ENCODE data around the gene RRP15.

The RRP15 gene

GRCh38 chr1:218341325-218341724 is 56.2 kb downstream of the RRP15 start:
- no peak for DNase-seq (ENCODE audit: low read depth)

- DNase-seq (ENCODE audit: low read depth), result no peak
Observed at GRCh38 chr1:218342091-218342490, 57.0 kb downstream of the RRP15 start.

GRCh38 chr1:218344814-218345672 is 60.0 kb downstream of the RRP15 start, which contains the start of gene TGFB2:
Gene TGFB2, plus strand, starts transcription at chr1:218345336. Its CDS starts 1,366 bp downstream, at chr1:218346702.
- no peak for DNase-seq (ENCODE audit: low read depth)

DNA sequence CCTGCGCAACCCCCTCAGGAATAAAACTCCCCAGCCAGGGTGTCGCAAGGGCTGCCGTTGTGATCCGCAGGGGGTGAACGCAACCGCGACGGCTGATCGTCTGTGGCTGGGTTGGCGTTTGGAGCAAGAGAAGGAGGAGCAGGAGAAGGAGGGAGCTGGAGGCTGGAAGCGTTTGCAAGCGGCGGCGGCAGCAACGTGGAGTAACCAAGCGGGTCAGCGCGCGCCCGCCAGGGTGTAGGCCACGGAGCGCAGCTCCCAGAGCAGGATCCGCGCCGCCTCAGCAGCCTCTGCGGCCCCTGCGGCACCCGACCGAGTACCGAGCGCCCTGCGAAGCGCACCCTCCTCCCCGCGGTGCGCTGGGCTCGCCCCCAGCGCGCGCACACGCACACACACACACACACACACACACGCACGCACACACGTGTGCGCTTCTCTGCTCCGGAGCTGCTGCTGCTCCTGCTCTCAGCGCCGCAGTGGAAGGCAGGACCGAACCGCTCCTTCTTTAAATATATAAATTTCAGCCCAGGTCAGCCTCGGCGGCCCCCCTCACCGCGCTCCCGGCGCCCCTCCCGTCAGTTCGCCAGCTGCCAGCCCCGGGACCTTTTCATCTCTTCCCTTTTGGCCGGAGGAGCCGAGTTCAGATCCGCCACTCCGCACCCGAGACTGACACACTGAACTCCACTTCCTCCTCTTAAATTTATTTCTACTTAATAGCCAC is 60.7 kb downstream of the RRP15 start:
- no peak for DNase-seq (ENCODE audit: low read depth)

GRCh38 chr1:218346391-218347204 is 61.5 kb downstream of the RRP15 start:
- no peak for DNase-seq (ENCODE audit: low read depth)

DNA sequence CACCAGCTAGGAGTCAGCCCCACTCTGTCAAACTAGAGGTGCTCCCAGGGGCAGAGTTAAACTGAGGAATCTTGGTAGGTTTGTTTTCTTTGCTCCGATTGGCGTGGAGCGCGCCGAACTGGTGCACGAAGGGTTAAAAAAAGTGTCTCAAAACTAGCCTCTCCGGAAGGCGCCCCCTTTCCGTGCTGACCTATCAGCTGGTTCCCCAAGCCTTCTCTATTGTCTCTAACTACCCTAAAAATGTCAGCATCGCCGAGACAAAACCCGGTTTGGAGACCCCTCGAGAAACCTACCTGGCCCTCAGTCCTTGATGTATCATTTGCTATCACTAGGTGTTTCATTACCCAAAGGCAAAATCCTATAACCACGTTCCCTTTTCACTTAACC is 62.2 kb downstream of the RRP15 start:
- DNase-seq (ENCODE audit: low read depth), result no peak

- DNase-seq (ENCODE audit: low read depth), result no peak
Observed at GRCh38 chr1:218347723-218348627, 62.9 kb downstream of the RRP15 start.

- DNase-seq (ENCODE audit: low read depth), result no peak
Observed at GRCh38 chr1:218348628-218349071, 63.6 kb downstream of the RRP15 start.

DNA sequence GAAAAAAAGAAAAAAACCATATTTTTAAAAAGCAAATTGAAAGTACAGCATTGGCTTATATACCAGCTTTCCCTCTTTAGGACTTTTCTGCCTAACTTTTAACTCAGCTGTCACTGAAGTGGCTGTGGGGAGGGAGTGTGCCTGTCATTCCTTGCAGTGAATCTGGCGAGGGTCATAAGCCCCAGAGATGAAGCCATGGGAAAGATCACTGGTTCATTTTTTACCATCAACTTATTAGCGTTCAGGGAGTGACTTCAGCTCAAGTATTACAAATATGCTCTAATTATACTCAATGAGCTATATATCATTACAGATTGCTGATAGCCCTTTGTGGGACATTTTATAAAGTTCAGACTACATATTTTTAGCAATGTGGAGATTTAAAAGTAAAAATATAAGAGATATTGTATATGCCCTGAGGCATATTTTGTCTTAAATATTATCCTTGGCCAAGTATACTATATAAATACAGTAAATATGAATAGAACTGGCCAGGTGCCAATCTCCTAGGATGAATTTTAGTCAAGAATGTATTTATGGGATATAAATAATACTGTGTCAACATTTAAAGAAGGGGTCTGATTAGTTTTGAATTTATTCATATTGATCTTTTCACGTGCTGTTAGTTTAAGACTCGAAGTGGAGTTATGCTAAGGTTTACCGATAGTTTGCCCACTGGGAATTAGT is 64.4 kb downstream of the RRP15 start:
- DNase-seq (ENCODE audit: low read depth), result no peak

DNA sequence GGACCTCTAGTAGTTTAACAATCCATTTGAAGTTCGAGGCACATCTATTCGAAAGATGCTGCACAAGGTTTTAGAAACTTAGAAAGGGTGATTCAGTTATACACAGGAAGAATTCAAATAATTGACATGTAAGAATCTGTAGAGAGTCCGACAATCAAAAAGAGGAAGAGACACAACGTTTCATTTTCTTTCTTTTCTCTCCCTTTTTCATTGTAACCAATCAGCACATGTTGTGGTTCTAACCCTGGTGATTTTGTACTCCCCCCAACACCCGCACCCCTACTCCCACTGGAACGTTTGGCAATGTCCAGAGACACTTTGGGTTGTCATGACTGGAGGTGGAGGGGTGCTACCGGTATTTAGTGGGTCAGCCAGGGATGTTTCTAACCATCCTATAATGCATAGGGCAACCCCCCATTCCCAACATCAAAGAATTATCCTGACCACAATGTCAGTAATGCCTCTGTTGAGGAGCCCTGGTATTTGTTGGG is 65.0 kb downstream of the RRP15 start:
- DNase-seq (ENCODE audit: low read depth), result no peak

- DNase-seq (ENCODE audit: low read depth), result no peak
Observed at GRCh38 chr1:218350801-218351266, 65.7 kb downstream of the RRP15 start.

GRCh38 chr1:218351391-218352074 is 66.4 kb downstream of the RRP15 start:
- no peak for DNase-seq (ENCODE audit: low read depth)

DNA sequence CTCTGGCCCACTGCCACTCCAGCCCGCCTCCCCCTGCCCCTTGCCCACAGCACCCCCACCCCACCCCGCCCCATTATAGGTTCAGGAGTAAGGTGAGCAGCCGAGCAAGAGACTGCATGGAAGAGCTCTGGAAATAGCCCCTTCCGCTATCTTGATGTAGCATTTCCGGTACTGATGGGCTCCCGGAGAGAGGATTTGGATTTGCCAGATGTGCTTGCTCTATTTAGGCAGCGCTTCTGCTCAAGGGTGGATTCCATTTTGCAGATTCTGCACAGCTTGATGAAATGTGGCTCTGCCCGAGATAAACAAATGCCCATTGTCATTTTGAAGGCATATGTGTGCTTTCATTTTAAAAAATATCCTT is 67.0 kb downstream of the RRP15 start:
- no peak for DNase-seq (ENCODE audit: low read depth)

DNA sequence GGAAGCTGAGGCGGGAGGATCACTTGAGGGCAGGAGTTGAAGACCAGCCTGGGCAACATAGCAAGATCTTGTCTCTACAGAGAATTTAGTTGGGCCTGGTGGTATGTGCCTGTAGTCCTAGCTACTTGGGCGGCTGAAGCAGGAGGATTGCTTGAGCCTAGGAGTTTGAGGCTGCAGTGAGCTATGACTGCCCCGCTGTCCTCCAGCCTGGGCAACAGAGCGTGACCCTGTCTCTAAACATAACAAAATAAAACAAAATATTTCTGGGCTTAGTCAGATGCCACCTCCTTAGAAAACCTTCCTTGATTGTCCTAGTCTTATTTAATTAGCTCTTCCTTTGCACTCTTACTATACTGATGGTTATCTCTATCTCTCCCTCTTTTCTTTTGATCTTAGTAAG is 68.6 kb downstream of the RRP15 start:
- no peak for DNase-seq (ENCODE audit: low read depth)

- no peak for DNase-seq (ENCODE audit: low read depth)
Observed at GRCh38 chr1:218355278-218355677, 70.2 kb downstream of the RRP15 start.

DNA sequence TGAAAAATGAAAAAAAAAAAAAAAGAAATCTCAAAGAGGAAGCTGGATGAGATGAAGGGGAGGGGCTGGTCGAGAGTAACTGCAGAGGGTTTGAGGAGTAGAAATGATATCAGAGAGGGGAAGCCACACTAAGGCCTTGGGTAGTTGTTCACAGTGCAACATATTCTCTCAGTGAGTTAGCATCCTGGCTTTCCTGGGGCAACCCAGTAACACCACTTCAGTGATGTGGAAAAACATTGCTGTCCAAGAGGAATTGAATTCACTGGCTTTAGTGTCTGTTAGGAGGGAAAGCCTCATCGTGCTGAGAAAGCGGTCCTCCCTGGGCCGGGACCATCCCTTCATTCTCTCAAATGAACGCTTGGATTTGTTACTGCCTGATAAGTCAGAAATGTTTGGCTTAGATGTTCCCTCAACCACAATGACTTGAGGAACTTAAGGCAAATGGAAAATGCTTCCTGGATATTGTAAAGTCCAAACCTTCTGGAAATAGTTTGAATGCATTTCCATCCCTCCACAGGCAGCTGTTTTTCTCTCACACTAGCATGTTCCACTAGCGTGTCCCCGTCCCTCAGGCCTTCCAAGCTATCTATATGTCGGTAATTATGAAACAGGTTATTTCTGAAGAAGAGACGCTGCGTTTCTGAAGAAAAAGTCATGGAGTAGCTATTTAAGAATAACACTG is 72.3 kb downstream of the RRP15 start:
- no peak for DNase-seq (ENCODE audit: low read depth)

DNA sequence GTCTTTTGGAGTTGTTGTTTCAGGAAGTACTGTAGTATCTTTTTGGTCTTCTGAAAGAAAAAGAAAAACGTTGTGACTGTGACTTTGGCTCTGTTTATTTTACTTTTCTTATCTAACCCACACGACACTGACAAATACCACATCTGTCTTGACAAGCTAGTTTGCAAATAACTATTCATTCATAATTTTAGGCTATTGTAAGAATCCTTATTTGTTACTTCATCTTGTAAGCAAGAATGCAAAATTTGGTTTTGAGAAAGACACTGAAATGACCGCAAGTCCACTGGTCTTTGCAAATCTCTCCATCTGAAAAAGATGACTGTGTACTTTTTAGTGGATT is 72.8 kb downstream of the RRP15 start:
- no peak for DNase-seq (ENCODE audit: low read depth)

DNA sequence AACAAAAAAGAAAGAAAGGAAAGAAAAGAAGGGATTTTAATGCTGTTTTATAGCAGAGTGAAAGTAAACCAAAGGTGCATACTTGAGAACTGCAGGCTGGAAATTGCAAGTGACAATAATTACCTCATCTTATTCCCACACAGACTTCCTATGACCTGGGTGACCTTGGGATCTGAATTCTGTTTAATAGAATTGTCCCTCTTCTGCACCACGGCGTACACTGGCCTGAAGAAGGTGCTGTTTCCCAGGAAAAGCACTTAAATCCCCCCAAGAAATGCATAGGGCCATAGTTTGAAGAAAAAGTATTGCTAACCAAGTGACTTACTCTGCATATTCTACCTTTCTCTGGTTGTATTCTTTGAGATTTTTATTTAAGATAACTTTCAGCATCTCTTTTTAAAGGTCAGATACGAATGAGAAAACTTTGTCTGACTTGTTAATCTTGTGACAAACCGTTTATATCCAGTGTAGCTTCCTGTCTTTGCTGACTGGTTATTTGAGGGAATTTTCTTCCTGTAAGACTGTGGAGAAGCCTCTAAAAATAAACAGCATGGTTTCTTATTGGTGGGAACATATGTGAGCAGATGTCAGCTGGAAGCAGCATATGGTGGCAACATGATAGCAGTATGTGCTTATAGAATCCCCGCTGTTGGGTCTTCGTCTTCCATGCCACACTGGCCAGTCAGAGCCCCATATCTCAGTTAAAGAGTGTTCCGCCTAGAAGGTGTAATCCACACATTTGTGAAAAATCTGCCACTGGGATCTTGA is 76.4 kb downstream of the RRP15 start:
- no peak for DNase-seq (ENCODE audit: low read depth)

All from T follicular helper cell (primary cell).